T-helper 1 cell treated with Interleukin-12 subunit alpha and Interleukin-12 subunit beta and Interleukin-4 antibody, amounts not matched to agents 30 μg/mL and 1 μg/mL, for 36 hours (primary cell): Measurements from ENCODE around the gene MAST4.

Experiments
- H3K27ac Mint-ChIP-seq: one replicate; pipeline ENCODE4 v1.8.0; 2021; ENCODE audit warnings: mild to moderate bottlenecking, mixed read lengths
- H3K27me3 Mint-ChIP-seq: one replicate; pipeline ENCODE4 v1.8.0; 2021; ENCODE audit warnings: low read depth, mixed read lengths
- H3K36me3 Mint-ChIP-seq: one replicate; pipeline ENCODE4 v1.8.0; 2021; ENCODE audit warnings: low read depth, mixed read lengths
- H3K4me1 Mint-ChIP-seq: one replicate; pipeline ENCODE4 v1.8.0; 2021; ENCODE audit warnings: low read depth, mixed read lengths
- H3K4me3 Mint-ChIP-seq: one replicate; pipeline ENCODE4 v1.8.0; 2021; ENCODE audit warnings: mild to moderate bottlenecking, moderate library complexity, mixed read lengths
- H3K9me3 Mint-ChIP-seq: one replicate; pipeline ENCODE4 v1.8.0; 2021; ENCODE audit warnings: mixed read lengths

Gene MAST4

DNA sequence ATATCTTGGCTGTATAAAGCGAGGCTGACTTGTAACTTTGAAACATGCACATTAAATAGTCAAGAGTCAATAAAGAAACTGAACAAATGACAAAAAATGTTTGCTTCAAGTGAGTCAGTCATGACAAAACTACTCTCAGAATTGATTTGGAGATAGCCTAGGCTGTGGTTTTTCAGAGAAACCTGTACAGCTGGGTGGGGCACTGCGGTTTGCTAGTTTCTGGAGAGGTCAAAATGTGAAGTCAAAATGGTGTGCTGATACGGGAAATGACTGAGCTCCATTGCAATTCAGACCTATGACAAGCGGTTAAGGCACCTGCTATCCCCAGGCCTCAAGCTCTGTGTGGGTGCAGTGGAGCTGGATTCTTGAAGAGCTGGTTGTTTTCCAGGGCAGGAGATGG is 610.7 kb downstream of the MAST4 start:
- H3K4me3 Mint-ChIP-seq = peak overlapping the region; percentile 56
- H3K36me3 Mint-ChIP-seq = peaks cover 6% of the 10 kb centered on the region
- peak overlapping the region; percentile 97 for H3K27ac Mint-ChIP-seq
- peaks cover 74% of the 10 kb centered on the region for H3K4me1 Mint-ChIP-seq
- H3K27me3 Mint-ChIP-seq = no peaks in the 10 kb centered on the region
- H3K9me3 Mint-ChIP-seq = no peaks in the 10 kb centered on the region

DNA sequence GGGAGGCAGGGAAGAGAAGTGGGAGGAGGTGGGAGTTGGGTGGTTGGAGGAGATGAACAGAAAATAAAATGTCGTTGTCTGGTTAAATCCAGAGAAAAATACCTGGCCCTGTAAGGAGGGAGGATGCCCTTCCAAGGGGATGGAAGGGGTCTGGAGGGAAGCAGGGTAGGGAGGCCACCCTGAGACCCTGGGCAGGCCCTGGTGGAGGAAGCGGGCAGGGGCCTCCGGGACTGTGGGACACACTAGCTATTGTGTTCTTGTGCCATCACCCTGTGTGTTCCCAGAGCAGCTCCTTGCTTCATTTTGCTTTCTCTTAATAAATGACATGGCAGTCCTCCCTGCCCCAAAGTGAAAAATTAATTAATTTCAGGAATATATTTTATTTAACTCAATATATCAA is 612.2 kb downstream of the MAST4 start:
- H3K36me3 Mint-ChIP-seq = peaks cover 6% of the 10 kb centered on the region
- no peaks in the 10 kb centered on the region for H3K27me3 Mint-ChIP-seq
- peaks cover 65% of the 10 kb centered on the region for H3K4me1 Mint-ChIP-seq
- H3K27ac Mint-ChIP-seq = peak overlapping the region; percentile 97
- no peak overlapping the region for H3K4me3 Mint-ChIP-seq
- H3K9me3 Mint-ChIP-seq = no peaks in the 10 kb centered on the region

- Mint-ChIP-seq H3K4me3 (no peak overlapping the region), H3K27ac (peak overlapping the region; percentile 74), H3K27me3 (no peaks in the 10 kb centered on the region), H3K4me1 (peaks cover 64% of the 10 kb centered on the region), H3K9me3 (no peaks in the 10 kb centered on the region), H3K36me3 (peaks cover 6% of the 10 kb centered on the region)
Observed at GRCh38 chr5:67209141-67209771, 613.1 kb downstream of the MAST4 start.

- no peak overlapping the region for H3K4me3 Mint-ChIP-seq
- H3K36me3 Mint-ChIP-seq = peaks cover 6% of the 10 kb centered on the region
- H3K9me3 Mint-ChIP-seq = no peaks in the 10 kb centered on the region
- H3K4me1 Mint-ChIP-seq = peaks cover 62% of the 10 kb centered on the region
- peak overlapping the region; percentile 58 for H3K27ac Mint-ChIP-seq
- no peaks in the 10 kb centered on the region for H3K27me3 Mint-ChIP-seq
Observed at GRCh38 chr5:67211926-67212325, 615.7 kb downstream of the MAST4 start.

DNA sequence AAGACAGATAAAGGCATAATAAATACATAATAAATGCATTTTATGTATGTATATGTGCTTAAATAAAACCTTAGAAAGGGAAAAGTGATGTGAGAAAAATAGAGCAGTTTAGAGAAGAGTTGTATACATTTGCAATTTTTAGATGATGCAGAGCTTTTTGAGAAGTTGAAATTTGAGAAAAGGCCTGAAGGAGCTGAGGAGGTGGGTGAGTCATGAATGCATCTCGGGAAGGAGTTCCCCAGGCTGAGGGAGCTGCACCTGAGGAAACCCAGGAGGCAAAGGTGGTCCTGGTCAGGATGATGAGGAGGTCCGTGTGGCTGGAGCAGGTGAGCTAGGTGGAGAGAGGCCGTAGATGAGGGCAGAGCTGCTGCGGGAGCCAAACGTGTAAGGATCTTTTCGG is 617.8 kb downstream of the MAST4 start:
- H3K27me3 Mint-ChIP-seq = no peaks in the 10 kb centered on the region
- no peaks in the 10 kb centered on the region for H3K9me3 Mint-ChIP-seq
- H3K4me1 Mint-ChIP-seq = peaks cover 61% of the 10 kb centered on the region
- peak overlapping the region; percentile 80 for H3K27ac Mint-ChIP-seq
- H3K36me3 Mint-ChIP-seq = peaks cover 18% of the 10 kb centered on the region
- no peak overlapping the region for H3K4me3 Mint-ChIP-seq

DNA sequence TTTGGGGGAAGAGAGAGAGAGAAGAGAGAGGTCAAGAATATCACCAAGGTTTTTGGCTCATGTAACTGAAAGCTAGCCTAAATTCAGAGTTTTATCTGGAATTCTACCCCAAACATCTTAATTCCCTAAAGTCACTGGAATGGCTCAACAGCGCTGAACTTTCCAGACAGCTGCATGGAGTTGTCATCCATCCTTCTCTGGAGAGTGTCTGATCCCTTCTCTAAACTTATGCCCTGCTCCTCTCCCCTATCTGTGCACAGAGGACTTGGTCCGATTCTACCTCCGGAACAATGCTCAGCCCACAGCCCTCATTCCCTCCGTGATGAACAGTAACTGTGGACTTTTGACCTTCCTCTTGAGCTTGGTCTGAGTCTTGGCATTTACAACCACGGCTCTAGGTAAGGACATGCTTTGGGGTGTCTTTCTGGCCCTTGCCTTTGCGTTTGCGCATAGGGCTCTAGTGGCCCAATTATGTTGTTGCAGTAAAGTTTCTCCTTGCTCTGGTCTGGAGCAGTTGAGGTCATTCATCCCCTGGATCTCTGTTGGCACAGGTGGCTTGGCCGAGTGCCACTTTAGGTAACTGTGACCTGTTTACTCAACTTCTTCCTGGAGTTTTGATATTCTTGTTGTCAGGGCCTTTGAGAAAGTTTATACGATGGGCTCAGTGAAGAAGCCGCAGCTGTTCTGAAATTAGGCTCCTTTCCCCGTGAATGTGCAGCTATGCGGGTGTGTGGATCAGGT is 618.7 kb downstream of the MAST4 start:
- H3K27ac Mint-ChIP-seq = peak overlapping the region; percentile 98
- peak overlapping the region; percentile 26 for H3K4me3 Mint-ChIP-seq
- peaks cover 22% of the 10 kb centered on the region for H3K36me3 Mint-ChIP-seq
- H3K27me3 Mint-ChIP-seq = no peaks in the 10 kb centered on the region
- H3K4me1 Mint-ChIP-seq = peaks cover 57% of the 10 kb centered on the region
- peaks cover 4% of the 10 kb centered on the region for H3K9me3 Mint-ChIP-seq

- peaks cover 59% of the 10 kb centered on the region for H3K4me1 Mint-ChIP-seq
- H3K36me3 Mint-ChIP-seq = peaks cover 24% of the 10 kb centered on the region
Observed at GRCh38 chr5:67215519-67216471, 619.6 kb downstream of the MAST4 start.

DNA sequence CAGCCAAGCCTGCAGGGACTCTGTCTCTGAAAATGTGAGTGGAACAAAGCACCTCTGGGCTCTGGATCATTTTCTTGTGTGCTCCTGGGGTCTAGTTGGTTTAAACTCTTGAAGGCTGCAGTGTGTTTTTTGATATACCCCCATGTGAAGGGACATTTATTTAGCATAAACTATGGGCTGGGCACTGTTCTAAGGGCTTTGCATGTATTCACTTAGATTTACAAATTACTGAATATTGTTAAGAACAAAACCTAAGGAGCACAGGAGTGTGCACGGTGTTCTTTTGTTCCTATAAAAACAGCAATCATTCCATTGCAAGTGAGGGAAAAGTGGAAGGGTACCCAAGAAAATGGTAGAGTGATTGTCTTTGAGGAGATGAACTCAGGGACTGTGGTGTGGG is 620.4 kb downstream of the MAST4 start:
- Mint-ChIP-seq H3K27me3 (no peaks in the 10 kb centered on the region), H3K27ac (peak overlapping the region; percentile 98), H3K9me3 (peaks cover 4% of the 10 kb centered on the region), H3K4me1 (peaks cover 63% of the 10 kb centered on the region), H3K36me3 (peaks cover 24% of the 10 kb centered on the region), H3K4me3 (peak overlapping the region; percentile 62)

More at GRCh38 chr5:67215519-67216471, 619.6 kb downstream of the MAST4 start:
- peak overlapping the region; percentile 62 for H3K4me3 Mint-ChIP-seq
- peaks cover 4% of the 10 kb centered on the region for H3K9me3 Mint-ChIP-seq
- H3K27me3 Mint-ChIP-seq = no peaks in the 10 kb centered on the region
- H3K27ac Mint-ChIP-seq = peak overlapping the region; percentile 98
